H9 (cell line): ENCODE data around the gene PAK1. TPM values are rescaled to one million over a fixed set of nuclear protein-coding genes. Genes with fewer than 3 reads are reported as not detected.

Experiments used
- DNase-seq: peaks from one replicate; pipeline ENCODE4 v3.0.0-alpha.2; 2017
- H2AFZ ChIP-seq: one replicate; pipeline ENCODE4 v1.6.1; 2013; ENCODE audit warnings: mild to moderate bottlenecking, low read length, control low read depth, moderate library complexity
- H2AK5ac ChIP-seq: 2 replicates; pipeline ENCODE4 v1.6.1; 2013; ENCODE audit warnings: low read length, control low read depth, mixed read lengths; ENCODE audit not compliant: insufficient read length
- H2BK120ac ChIP-seq: one replicate; pipeline ENCODE4 v1.6.1; 2013; ENCODE audit warnings: low read depth, mild to moderate bottlenecking, low read length, control low read depth, inconsistent platforms; ENCODE audit not compliant: poor library complexity, severe bottlenecking
- H2BK12ac ChIP-seq: 2 replicates; pipeline ENCODE4 v1.6.1; 2013; ENCODE audit warnings: low read length, control low read depth, mixed read lengths, low read depth; ENCODE audit not compliant: insufficient read length
- H2BK15ac ChIP-seq: 2 replicates; pipeline ENCODE4 v1.6.1; 2013; ENCODE audit warnings: low read depth, low read length, control low read depth
- H2BK20ac ChIP-seq: one replicate; pipeline ENCODE4 v1.6.1; 2013; ENCODE audit warnings: low read depth, mild to moderate bottlenecking, low read length, control low read depth, inconsistent platforms; ENCODE audit not compliant: poor library complexity, severe bottlenecking
- H2BK5ac ChIP-seq: 2 replicates; pipeline ENCODE4 v1.6.1; 2013; ENCODE audit warnings: low read length, control low read depth, mixed read lengths; ENCODE audit not compliant: insufficient read length
- H3K14ac ChIP-seq: 2 replicates; pipeline ENCODE4 v1.6.1; 2013; ENCODE audit warnings: low read length, control low read depth; ENCODE audit not compliant: insufficient read depth
- H3K18ac ChIP-seq: 2 replicates; pipeline ENCODE4 v1.6.1; 2013; ENCODE audit warnings: low read depth, mild to moderate bottlenecking, mixed read lengths, low read length, control low read depth; ENCODE audit not compliant: insufficient read length
- H3K23ac ChIP-seq: 2 replicates; pipeline ENCODE4 v1.6.1; 2013; ENCODE audit warnings: low read length, control low read depth, mixed read lengths, low read depth; ENCODE audit not compliant: insufficient read length
- H3K23me2 ChIP-seq: 2 replicates; pipeline ENCODE4 v1.6.1; 2013; ENCODE audit warnings: low read depth, mild to moderate bottlenecking, mixed read lengths, low read length, control low read depth; ENCODE audit not compliant: insufficient read length, poor library complexity, severe bottlenecking
- H3K27ac ChIP-seq: 2 replicates; pipeline ENCODE4 v1.5.1; 2013; ENCODE audit warnings: low read length, control low read depth, mixed read lengths, low read depth; ENCODE audit not compliant: insufficient read length
- H3K27me3 ChIP-seq: 2 replicates; pipeline ENCODE4 v1.6.1; 2013; ENCODE audit warnings: low read length, control low read depth, inconsistent platforms; ENCODE audit not compliant: insufficient read depth
- H3K4ac ChIP-seq: 2 replicates; pipeline ENCODE4 v1.6.1; 2013; ENCODE audit warnings: low read depth, mild to moderate bottlenecking, control low read depth, inconsistent platforms, low read length, moderate library complexity
- H3K4me1 ChIP-seq: 2 replicates; pipeline ENCODE4 v1.6.1; 2013; ENCODE audit warnings: low read length, control low read depth, inconsistent platforms; ENCODE audit not compliant: insufficient read depth
- H3K4me2 ChIP-seq: 2 replicates; pipeline ENCODE4 v1.6.1; 2013; ENCODE audit warnings: low read length, control low read depth, mixed read lengths; ENCODE audit not compliant: insufficient read length, insufficient read depth
- H3K56ac ChIP-seq: 2 replicates; pipeline ENCODE4 v1.6.1; 2013; ENCODE audit warnings: low read depth, mild to moderate bottlenecking, mixed read lengths, low read length, control low read depth; ENCODE audit not compliant: insufficient read length
- H3K79me1 ChIP-seq: 2 replicates; pipeline ENCODE4 v1.6.1; 2013; ENCODE audit warnings: low read depth, mild to moderate bottlenecking, moderate library complexity, low read length, control low read depth, inconsistent platforms; ENCODE audit not compliant: insufficient read depth, poor library complexity, severe bottlenecking
- H3K79me2 ChIP-seq: 2 replicates; pipeline ENCODE4 v1.6.1; 2013; ENCODE audit warnings: low read length, control low read depth, inconsistent platforms; ENCODE audit not compliant: insufficient read depth
- H3K9ac ChIP-seq: 2 replicates; pipeline ENCODE4 v1.6.1; 2013; ENCODE audit warnings: low read length, control low read depth, mixed read lengths; ENCODE audit not compliant: insufficient read length; ENCODE audit errors: extremely low read depth
- H3K9me3 ChIP-seq: one replicate; pipeline ENCODE4 v1.6.1; 2013; ENCODE audit warnings: low read depth, low read length, inconsistent platforms; ENCODE audit not compliant: control insufficient read depth
- H3T11ph ChIP-seq: one replicate; pipeline ENCODE4 v1.6.1; 2013; ENCODE audit warnings: mild to moderate bottlenecking, low read length, control low read depth, inconsistent platforms
- H4K20me1 ChIP-seq: one replicate; pipeline ENCODE4 v1.6.1; 2013; ENCODE audit not compliant: control insufficient read depth, insufficient read length, insufficient read depth
- H4K5ac ChIP-seq: 2 replicates; pipeline ENCODE4 v1.6.1; 2013; ENCODE audit warnings: low read depth, mild to moderate bottlenecking, mixed read lengths, low read length, control low read depth; ENCODE audit not compliant: insufficient read length
- H4K8ac ChIP-seq: replicated peaks from 2 replicates; pipeline ENCODE4 v1.6.1; 2013; ENCODE audit warnings: low read length, control low read depth, mixed read lengths, low read depth; ENCODE audit not compliant: insufficient read length
- H4K91ac ChIP-seq: 2 replicates; pipeline ENCODE4 v1.6.1; 2013; ENCODE audit warnings: low read depth, mild to moderate bottlenecking, moderate library complexity, mixed read lengths, low read length, control low read depth; ENCODE audit not compliant: insufficient read length
- H3K27ac Mint-ChIP-seq, 3 experiments: 2 replicates in 2 of 3; 3 replicates in 1 of 3; pipeline ENCODE4 v1.8.0; 2020 to 2021; ENCODE audit warnings: mixed read lengths in 3 of 3, mild to moderate bottlenecking in 1 of 3, moderate library complexity in 1 of 3
- H3K27me3 Mint-ChIP-seq: 2 replicates; pipeline ENCODE4 v1.8.0; 2021; ENCODE audit warnings: low read depth, mild to moderate bottlenecking, moderate library complexity, mixed read lengths
- H3K36me3 Mint-ChIP-seq, 3 experiments: 2 replicates in 2 of 3; 3 replicates in 1 of 3; pipeline ENCODE4 v1.8.0; 2020 to 2021; ENCODE audit warnings: low read depth in 3 of 3, mixed read lengths in 3 of 3; ENCODE audit not compliant: insufficient read depth in 1 of 3
- H3K4me1 Mint-ChIP-seq, 2 experiments: 2 replicates each; pipeline ENCODE4 v1.8.0; 2020; ENCODE audit warnings: mixed read lengths in 2 of 2
- H3K4me3 Mint-ChIP-seq, 2 experiments: 2 replicates in 1 of 2; 3 replicates in 1 of 2; pipeline ENCODE4 v1.8.0; 2020 to 2021; ENCODE audit warnings: mild to moderate bottlenecking in 2 of 2, mixed read lengths in 2 of 2, moderate library complexity in 1 of 2
- H3K9me3 Mint-ChIP-seq, 2 experiments: 2 replicates in 1 of 2; 3 replicates in 1 of 2; pipeline ENCODE4 v1.8.0; 2020; ENCODE audit warnings: mild to moderate bottlenecking in 2 of 2, mixed read lengths in 2 of 2, moderate library complexity in 1 of 2
- CTCF ChIP-seq: fragments of 200-600 bp; sonication (generic); conservative IDR thresholded peaks from 3 replicates; pipeline ENCODE4 v1.8.0; 2021; ENCODE audit warnings: antibody characterized with exemption, mild to moderate bottlenecking
- WGBS: extraction: QIAGEN DNeasy Blood & Tissue Kit; methylation state at CpG from one replicate; pipeline ENCODE4 v1.1.7; 2013; ENCODE audit warnings: missing lambda C conversion rate, low lambda C conversion rate, mixed read lengths; ENCODE audit not compliant: insufficient read length; ENCODE audit errors: extremely low coverage; 5-methylcytosine and 5-hydroxymethylcytosine counted together
- total RNA-seq: library from RNA; stranded (reverse); gene quantifications from 2 replicates; pipeline ENCODE4 v1.2.1, GENCODE V29; 2021

Gene PAK1
- total RNA-seq, 1 experiment from 2014 or later = 122 TPM

GRCh38 chr11:77361184-77361583 is 112.7 kb downstream of the PAK1 start:
- Mint-ChIP-seq H3K36me3 (peaks cover 49 to 70% (median 68%) of the 10 kb centered on the region in 3 experiments), H3K9me3 (peaks cover 0 to 10% of the 10 kb centered on the region in 2 experiments; a peak in 3 of 5 replicates), H3K4me3 (no peak overlapping the region), H3K27ac (no peak overlapping the region; a peak in 2 of 7 replicates), H3K4me1 (peaks cover 4 to 5% of the 10 kb centered on the region in 2 experiments; a peak in 3 of 4 replicates), H3K27me3 (no peaks in the 10 kb centered on the region)
- Histone ChIP-seq H3K18ac (no peak overlapping the region), H3T11ph (no peak overlapping the region), H3K23ac (no peak overlapping the region), H2BK20ac (no peak overlapping the region), H3K56ac (no peak overlapping the region), H4K8ac (no peak overlapping the region), H4K5ac (no peak overlapping the region), H3K4me1 (no peaks in the 10 kb centered on the region), H3K23me2 (no peaks in the 10 kb centered on the region), H4K91ac (no peak overlapping the region), H3K9me3 (no peaks in the 10 kb centered on the region), H3K9ac (no peak overlapping the region), H2BK15ac (no peak overlapping the region), H3K14ac (no peak overlapping the region), H3K79me1 (no peaks in the 10 kb centered on the region), H4K20me1 (no peaks in the 10 kb centered on the region), H2BK120ac (no peak overlapping the region), H2BK5ac (no peak overlapping the region), H2BK12ac (no peak overlapping the region), H3K4me2 (no peak overlapping the region), H2AFZ (no peak overlapping the region), H2AK5ac (no peak overlapping the region), H3K27me3 (no peaks in the 10 kb centered on the region), H3K4ac (no peak overlapping the region), H3K79me2 (no peaks in the 10 kb centered on the region; the same call in 1 of the 2 replicates), H3K27ac (no peak overlapping the region)
- TF ChIP-seq CTCF = no peak
- DNase-seq = no peak
- WGBS = no CpG with 5 or more reads among the region's 3 CpGs
